ENCODE data around the gene SORL1. TPM values are rescaled to one million over a fixed set of nuclear protein-coding genes. Genes with fewer than 3 reads are reported as not detected.

SORL1 gene
- total RNA-seq, 1 experiment from 2014 or later, result 68.3 TPM

DNA sequence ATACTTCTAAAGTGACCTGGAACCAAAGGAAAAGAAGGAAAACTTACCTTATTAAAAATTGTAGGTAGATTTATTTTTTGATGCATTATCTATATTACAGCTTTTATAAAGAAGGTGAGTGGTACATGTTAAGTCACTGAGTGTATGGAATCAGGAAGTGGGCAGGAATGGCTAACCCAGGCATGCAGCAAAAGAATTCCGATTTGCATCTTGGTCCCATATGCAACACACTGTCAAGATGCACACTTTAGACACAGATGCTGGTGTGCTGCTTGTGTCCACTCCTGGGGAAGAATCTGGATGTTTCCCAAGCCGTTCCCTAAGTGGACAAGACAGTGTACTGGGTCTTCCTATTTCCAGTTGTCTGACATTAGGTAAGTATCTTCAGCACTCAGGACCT, 100.5 kb downstream of the SORL1 start:
- Histone ChIP-seq H3K4ac (ENCODE audit: low read depth, low read length) (no peak overlapping the region), H3K4me2 (ENCODE audit: insufficient read depth, insufficient read length, low read length) (no peak overlapping the region), H3K18ac (ENCODE audit: insufficient read length, low read depth, low read length) (no peak overlapping the region), H4K8ac (replicated peaks; ENCODE audit: insufficient read length, low read depth, low read length) (no peak overlapping the region), H2AFZ (ENCODE audit: low read length) (no peak overlapping the region), H3K23ac (ENCODE audit: insufficient read length, low read depth, low read length) (no peak overlapping the region), H3K56ac (ENCODE audit: insufficient read length, low read depth, low read length) (no peak overlapping the region), H3K9ac (ENCODE audit: extremely low read depth, insufficient read length, low read length) (no peak overlapping the region), H3K4me1 (ENCODE audit: insufficient read depth, low read length) (no peaks in the 10 kb centered on the region), H3K14ac (ENCODE audit: insufficient read depth, low read length) (no peak overlapping the region), H2AK5ac (ENCODE audit: insufficient read length, low read length) (no peak overlapping the region), H4K91ac (ENCODE audit: insufficient read length, low read depth, low read length) (no peak overlapping the region), H3T11ph (ENCODE audit: low read length) (no peak overlapping the region), H4K5ac (ENCODE audit: insufficient read length, low read depth, low read length) (no peak overlapping the region), H3K79me1 (ENCODE audit: insufficient read depth, low read depth, low read length, poor library complexity, severe bottlenecking) (no peaks in the 10 kb centered on the region), H3K79me2 (ENCODE audit: insufficient read depth, low read length) (no peaks in the 10 kb centered on the region), H3K9me3 (ENCODE audit: control insufficient read depth, low read depth, low read length) (no peaks in the 10 kb centered on the region), H3K23me2 (ENCODE audit: insufficient read length, low read depth, low read length, poor library complexity, severe bottlenecking) (no peaks in the 10 kb centered on the region), H2BK120ac (ENCODE audit: low read depth, low read length, poor library complexity, severe bottlenecking) (no peak overlapping the region), H2BK5ac (ENCODE audit: insufficient read length, low read length) (no peak overlapping the region), H2BK12ac (ENCODE audit: insufficient read length, low read depth, low read length) (no peak overlapping the region), H3K27ac (ENCODE audit: insufficient read length, low read depth, low read length) (no peak overlapping the region), H2BK15ac (ENCODE audit: low read depth, low read length) (no peak overlapping the region), H3K27me3 (ENCODE audit: insufficient read depth, low read length) (no peaks in the 10 kb centered on the region), H4K20me1 (ENCODE audit: control insufficient read depth, insufficient read depth, insufficient read length) (no peaks in the 10 kb centered on the region), H2BK20ac (ENCODE audit: low read depth, low read length, poor library complexity, severe bottlenecking) (no peak overlapping the region)
- no peaks in the 10 kb centered on the region for H3K9me3 Mint-ChIP-seq
- H3K4me1 Mint-ChIP-seq, result peaks cover 3 to 6% of the 10 kb centered on the region in 2 experiments; a peak in 3 of 4 replicates
- no peaks in the 10 kb centered on the region for H3K27me3 Mint-ChIP-seq (ENCODE audit: low read depth)
- H3K36me3 Mint-ChIP-seq (ENCODE audit: insufficient read depth in 1 of 3, low read depth in 3 of 3), result peaks cover 20 to 66% (median 44%) of the 10 kb centered on the region in 3 experiments; a peak in 6 of 7 replicates
- no peak for DNase-seq
- TF ChIP-seq, protein P1, sequence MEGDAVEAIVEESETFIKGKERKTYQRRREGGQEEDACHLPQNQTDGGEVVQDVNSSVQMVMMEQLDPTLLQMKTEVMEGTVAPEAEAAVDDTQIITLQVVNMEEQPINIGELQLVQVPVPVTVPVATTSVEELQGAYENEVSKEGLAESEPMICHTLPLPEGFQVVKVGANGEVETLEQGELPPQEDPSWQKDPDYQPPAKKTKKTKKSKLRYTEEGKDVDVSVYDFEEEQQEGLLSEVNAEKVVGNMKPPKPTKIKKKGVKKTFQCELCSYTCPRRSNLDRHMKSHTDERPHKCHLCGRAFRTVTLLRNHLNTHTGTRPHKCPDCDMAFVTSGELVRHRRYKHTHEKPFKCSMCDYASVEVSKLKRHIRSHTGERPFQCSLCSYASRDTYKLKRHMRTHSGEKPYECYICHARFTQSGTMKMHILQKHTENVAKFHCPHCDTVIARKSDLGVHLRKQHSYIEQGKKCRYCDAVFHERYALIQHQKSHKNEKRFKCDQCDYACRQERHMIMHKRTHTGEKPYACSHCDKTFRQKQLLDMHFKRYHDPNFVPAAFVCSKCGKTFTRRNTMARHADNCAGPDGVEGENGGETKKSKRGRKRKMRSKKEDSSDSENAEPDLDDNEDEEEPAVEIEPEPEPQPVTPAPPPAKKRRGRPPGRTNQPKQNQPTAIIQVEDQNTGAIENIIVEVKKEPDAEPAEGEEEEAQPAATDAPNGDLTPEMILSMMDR (conservative IDR thresholded peaks at IDR 0.05), result no peak
- H3K4me3 Mint-ChIP-seq, result no peak overlapping the region
- no peak overlapping the region for H3K27ac Mint-ChIP-seq
- no CpG with 5 or more reads among the region's 2 CpGs for WGBS (ENCODE audit: extremely low coverage, insufficient read length, low lambda C conversion rate)

Measured in H9 (cell line).